Muscle of arm (tissue), 12 donors: ENCODE results near the gene GAA. TPM values are rescaled to one million over a fixed set of nuclear protein-coding genes. Genes with fewer than 3 reads are reported as not detected.
"Not testable (repeated sequence)": the region's sequence is repeated elsewhere in the genome, so short reads cannot be mapped to it uniquely, and the experiment has no call there.

ENCODE experiments used
- DNase-seq: peaks from one replicate; pipeline ENCODE4 v3.0.0-alpha.2; 2013
- polyA plus RNA-seq, 12 donors: library from polyadenylated mRNA; unstranded; fragments of 120-200 nt; gene quantifications; one replicate each; pipeline ENCODE4 v1.2.1, GENCODE V29; 2013; ENCODE audit not compliant: insufficient read length in 12 of 12

The GAA gene
- polyA plus RNA-seq, 12 donors: 17.8 to 38.2 (median 27.4) TPM; not detected in 1

GRCh38 chr17:80142929-80143328, 41.5 kb downstream of the GAA start:
- DNase-seq: no peak

GRCh38 chr17:80145076-80146075, 44.0 kb downstream of the GAA start:
- no peak for DNase-seq

- peak; percentile 26 for DNase-seq
Observed at GRCh38 chr17:80146121-80147034, 45.0 kb downstream of the GAA start.

- DNase-seq: peak; percentile 100
Observed at GRCh38 chr17:80147035-80147822, 45.8 kb downstream of the GAA start, which contains the start of gene EIF4A3. Gene EIF4A3 (minus strand): TSS chr17:80147128. CDS start chr17:80146961, 167 bp downstream.

GRCh38 chr17:80151333-80151732, 50.0 kb downstream of the GAA start:
- DNase-seq: no peak

- DNase-seq: no peak
Observed at GRCh38 chr17:80152081-80152702, 50.8 kb downstream of the GAA start.

- DNase-seq: no peak
Observed at GRCh38 chr17:80153004-80153403, 51.6 kb downstream of the GAA start.

GRCh38 chr17:80154166-80154565, 52.8 kb downstream of the GAA start:
- no peak for DNase-seq

GRCh38 chr17:80155600-80155999, 54.2 kb downstream of the GAA start:
- DNase-seq: not testable (repeated sequence)

- DNase-seq: no peak
Observed at GRCh38 chr17:80158846-80159245, 57.5 kb downstream of the GAA start.

GRCh38 chr17:80160536-80160935, 59.2 kb downstream of the GAA start:
- no peak for DNase-seq

GRCh38 chr17:80163336-80163735, 62.0 kb downstream of the GAA start:
- DNase-seq: no peak

- DNase-seq: no peak
Observed at GRCh38 chr17:80164185-80164584, 62.8 kb downstream of the GAA start.

- no peak for DNase-seq
Observed at GRCh38 chr17:80166446-80166845, 65.1 kb downstream of the GAA start.

GRCh38 chr17:80168371-80168770, 67.0 kb downstream of the GAA start:
- no peak for DNase-seq

- DNase-seq: no peak
Observed at GRCh38 chr17:80169107-80169506, 67.7 kb downstream of the GAA start.
